ENCODE data around the gene REG4.

REG4 gene

GRCh38 chr1:119794876-119795240 lies 16.4 kb downstream of the REG4 start:
- no peaks in the 10 kb centered on the region for H3K36me3 ChIP-seq (ENCODE audit: control insufficient read depth in 1 of 2, insufficient read depth in 2 of 2, low read depth in 1 of 2, low read length in 2 of 2)
- no peaks in the 10 kb centered on the region for H3K27me3 ChIP-seq (ENCODE audit: control insufficient read depth in 1 of 2, insufficient read depth in 1 of 2, low read length in 2 of 2)
- H2BK120ac ChIP-seq (ENCODE audit: low read depth, low read length), result no peak overlapping the region
- no peak overlapping the region for H2BK15ac ChIP-seq (ENCODE audit: low read depth, poor library complexity, severe bottlenecking)
- no peaks in the 10 kb centered on the region for H3K9me3 ChIP-seq (ENCODE audit: control insufficient read depth, low read length)
- H3K9ac ChIP-seq (ENCODE audit: low read length), result no peak overlapping the region
- no peaks in the 10 kb centered on the region for H3K79me1 ChIP-seq (replicated peaks; ENCODE audit: low read length, poor library complexity, severe bottlenecking)
- H2AFZ ChIP-seq (ENCODE audit: low read depth, low read length), result no peak overlapping the region
- no peak overlapping the region for H4K8ac ChIP-seq (ENCODE audit: low read length)
- H3K4me1 ChIP-seq (ENCODE audit: control insufficient read depth, insufficient read depth, low read depth, low read length), result no peaks in the 10 kb centered on the region
- no peak overlapping the region for H2BK5ac ChIP-seq (ENCODE audit: low read depth, low read length, poor library complexity, severe bottlenecking)
- peak; percentile 88 for DNase-seq
- H3K23ac ChIP-seq (ENCODE audit: low read length in 2 of 2), result no peak overlapping the region
- H2BK12ac ChIP-seq (ENCODE audit: low read length in 2 of 2), result no peak overlapping the region
- H3K14ac ChIP-seq (ENCODE audit: low read length in 2 of 2), result no peak overlapping the region
- H4K91ac ChIP-seq (ENCODE audit: low read length), result no peak overlapping the region
- 16% methylated on average over 3 of the region's 3 CpGs for WGBS
- no peak overlapping the region for H2AK5ac ChIP-seq (ENCODE audit: low read length, severe bottlenecking)
- H3K27ac ChIP-seq (ENCODE audit: low read length, poor library complexity, severe bottlenecking), result no peak overlapping the region
- no peak overlapping the region for H3K4me3 ChIP-seq (ENCODE audit: insufficient read depth in 1 of 2, low read depth in 1 of 2, low read length in 2 of 2)
- H3K4ac ChIP-seq (ENCODE audit: low read depth in 1 of 2, low read length in 2 of 2), result no peak overlapping the region
- H3K18ac ChIP-seq (ENCODE audit: low read depth in 1 of 2, low read length in 2 of 2), result no peak overlapping the region
- H3K4me2 ChIP-seq (ENCODE audit: low read length, poor library complexity, severe bottlenecking), result no peak overlapping the region

DNA sequence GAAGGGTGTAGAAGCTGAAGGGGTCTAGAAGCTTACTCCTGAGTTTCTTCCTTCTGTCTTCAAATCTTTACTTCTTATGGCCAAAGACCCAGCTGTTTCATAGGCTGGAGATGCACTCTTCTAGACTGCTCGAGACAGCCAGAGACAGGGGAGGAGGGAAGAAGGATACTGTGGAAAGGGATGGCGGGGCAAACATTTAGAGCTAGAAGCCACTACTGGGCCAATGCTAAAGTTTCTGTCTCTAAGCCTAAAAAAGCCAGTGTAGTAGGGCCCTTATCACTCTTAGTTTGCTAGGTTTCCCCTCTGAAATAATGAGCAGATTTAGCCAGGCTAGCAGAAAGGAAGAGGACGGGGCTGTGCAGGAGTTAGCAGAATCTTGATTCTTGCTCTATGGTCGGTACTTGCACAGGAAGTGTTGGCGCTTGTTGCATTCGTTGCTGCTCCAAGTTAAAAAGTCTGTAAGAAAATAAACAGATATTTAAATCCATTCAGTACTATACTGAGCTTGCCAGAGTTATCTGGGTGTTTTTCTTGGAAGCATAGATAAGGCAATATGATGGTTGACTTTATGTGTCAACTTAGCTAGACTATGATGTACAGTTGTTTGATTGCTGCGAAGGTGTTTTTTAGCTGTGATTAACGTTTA lies 16.9 kb downstream of the REG4 start:
- H3K9me3 ChIP-seq (ENCODE audit: control insufficient read depth, low read length), result no peaks in the 10 kb centered on the region
- H4K8ac ChIP-seq (ENCODE audit: low read length), result no peak overlapping the region
- 76% methylated on average over 5 of the region's 8 CpGs for WGBS
- H3K23ac ChIP-seq (ENCODE audit: low read length in 2 of 2), result no peak overlapping the region
- no peaks in the 10 kb centered on the region for H3K4me1 ChIP-seq (ENCODE audit: control insufficient read depth, insufficient read depth, low read depth, low read length)
- no peak overlapping the region for H2AK5ac ChIP-seq (ENCODE audit: low read length, severe bottlenecking)
- no peak overlapping the region for H2AFZ ChIP-seq (ENCODE audit: low read depth, low read length)
- H3K27me3 ChIP-seq (ENCODE audit: control insufficient read depth in 1 of 2, insufficient read depth in 1 of 2, low read length in 2 of 2), result no peaks in the 10 kb centered on the region
- H3K4ac ChIP-seq (ENCODE audit: low read depth in 1 of 2, low read length in 2 of 2), result no peak overlapping the region
- no peak overlapping the region for H2BK15ac ChIP-seq (ENCODE audit: low read depth, poor library complexity, severe bottlenecking)
- H3K27ac ChIP-seq (ENCODE audit: low read length, poor library complexity, severe bottlenecking), result no peak overlapping the region
- no peak overlapping the region for H2BK120ac ChIP-seq (ENCODE audit: low read depth, low read length)
- DNase-seq, result no peak
- peak overlapping the region in 1 of 2 experiments; percentile 46 for H3K18ac ChIP-seq (ENCODE audit: low read depth in 1 of 2, low read length in 2 of 2)
- no peak overlapping the region for H3K9ac ChIP-seq (ENCODE audit: low read length)
- no peaks in the 10 kb centered on the region for H3K36me3 ChIP-seq (ENCODE audit: control insufficient read depth in 1 of 2, insufficient read depth in 2 of 2, low read depth in 1 of 2, low read length in 2 of 2)
- no peak overlapping the region for H3K4me3 ChIP-seq (ENCODE audit: insufficient read depth in 1 of 2, low read depth in 1 of 2, low read length in 2 of 2)
- no peak overlapping the region for H2BK12ac ChIP-seq (ENCODE audit: low read length in 2 of 2)
- no peak overlapping the region for H3K4me2 ChIP-seq (ENCODE audit: low read length, poor library complexity, severe bottlenecking)
- no peak overlapping the region for H3K14ac ChIP-seq (ENCODE audit: low read length in 2 of 2)
- no peak overlapping the region for H2BK5ac ChIP-seq (ENCODE audit: low read depth, low read length, poor library complexity, severe bottlenecking)
- no peak overlapping the region for H4K91ac ChIP-seq (ENCODE audit: low read length)
- no peaks in the 10 kb centered on the region for H3K79me1 ChIP-seq (replicated peaks; ENCODE audit: low read length, poor library complexity, severe bottlenecking)

DNA sequence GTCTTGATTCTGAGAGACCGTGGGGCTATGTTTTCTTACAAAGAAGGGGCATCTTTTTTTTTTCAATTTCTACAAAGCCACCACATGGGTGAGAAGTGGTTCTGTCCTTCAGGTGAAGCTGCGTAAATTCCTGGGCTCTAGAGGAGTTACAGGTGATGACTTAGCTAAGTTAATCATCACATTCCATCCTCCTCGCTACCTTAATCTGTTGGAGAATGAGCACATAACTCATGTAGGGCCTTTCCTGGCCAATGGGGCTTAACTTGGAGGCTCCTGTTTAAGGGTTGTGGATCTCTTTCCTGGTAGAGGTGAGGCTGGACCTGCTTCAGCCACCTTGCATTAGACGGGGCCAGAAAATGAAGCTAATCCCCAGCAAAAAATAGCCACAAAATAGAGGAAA lies 19.9 kb downstream of the REG4 start:
- no peak overlapping the region for H3K14ac ChIP-seq (ENCODE audit: low read length in 2 of 2)
- no peaks in the 10 kb centered on the region for H3K79me1 ChIP-seq (replicated peaks; ENCODE audit: low read length, poor library complexity, severe bottlenecking)
- no peaks in the 10 kb centered on the region for H3K4me1 ChIP-seq (ENCODE audit: control insufficient read depth, insufficient read depth, low read depth, low read length)
- H4K8ac ChIP-seq (ENCODE audit: low read length), result no peak overlapping the region
- no peaks in the 10 kb centered on the region for H3K9me3 ChIP-seq (ENCODE audit: control insufficient read depth, low read length)
- WGBS, result 72% methylated on average over 2 of the region's 4 CpGs
- no peak overlapping the region for H2AK5ac ChIP-seq (ENCODE audit: low read length, severe bottlenecking)
- no peak overlapping the region for H3K23ac ChIP-seq (ENCODE audit: low read length in 2 of 2)
- no peak overlapping the region for H2BK15ac ChIP-seq (ENCODE audit: low read depth, poor library complexity, severe bottlenecking)
- H4K91ac ChIP-seq (ENCODE audit: low read length), result peak overlapping the region; percentile 43
- no peak overlapping the region for H3K4me2 ChIP-seq (ENCODE audit: low read length, poor library complexity, severe bottlenecking)
- H2AFZ ChIP-seq (ENCODE audit: low read depth, low read length), result no peak overlapping the region
- peak overlapping the region in 1 of 2 experiments; percentile 9 for H3K18ac ChIP-seq (ENCODE audit: low read depth in 1 of 2, low read length in 2 of 2)
- H3K4me3 ChIP-seq (ENCODE audit: insufficient read depth in 1 of 2, low read depth in 1 of 2, low read length in 2 of 2), result no peak overlapping the region
- no peak overlapping the region for H3K27ac ChIP-seq (ENCODE audit: low read length, poor library complexity, severe bottlenecking)
- no peak overlapping the region for H2BK5ac ChIP-seq (ENCODE audit: low read depth, low read length, poor library complexity, severe bottlenecking)
- DNase-seq, result no peak
- H3K9ac ChIP-seq (ENCODE audit: low read length), result no peak overlapping the region
- no peak overlapping the region for H2BK120ac ChIP-seq (ENCODE audit: low read depth, low read length)
- no peak overlapping the region for H3K4ac ChIP-seq (ENCODE audit: low read depth in 1 of 2, low read length in 2 of 2)
- H3K27me3 ChIP-seq (ENCODE audit: control insufficient read depth in 1 of 2, insufficient read depth in 1 of 2, low read length in 2 of 2), result no peaks in the 10 kb centered on the region
- H3K36me3 ChIP-seq (ENCODE audit: control insufficient read depth in 1 of 2, insufficient read depth in 2 of 2, low read depth in 1 of 2, low read length in 2 of 2), result no peaks in the 10 kb centered on the region
- H2BK12ac ChIP-seq (ENCODE audit: low read length in 2 of 2), result no peak overlapping the region

GRCh38 chr1:119790451-119791198 lies 20.6 kb downstream of the REG4 start:
- Histone ChIP-seq H3K27ac (ENCODE audit: low read length, poor library complexity, severe bottlenecking) (no peak overlapping the region), H3K23ac (ENCODE audit: low read length in 2 of 2) (no peak overlapping the region), H3K9me3 (ENCODE audit: control insufficient read depth, low read length) (no peaks in the 10 kb centered on the region), H2BK120ac (ENCODE audit: low read depth, low read length) (no peak overlapping the region), H2BK15ac (ENCODE audit: low read depth, poor library complexity, severe bottlenecking) (no peak overlapping the region), H3K4me3 (ENCODE audit: insufficient read depth in 1 of 2, low read depth in 1 of 2, low read length in 2 of 2) (no peak overlapping the region), H4K91ac (ENCODE audit: low read length) (no peak overlapping the region), H2AFZ (ENCODE audit: low read depth, low read length) (no peak overlapping the region), H3K4ac (ENCODE audit: low read depth in 1 of 2, low read length in 2 of 2) (no peak overlapping the region), H3K79me1 (replicated peaks; ENCODE audit: low read length, poor library complexity, severe bottlenecking) (no peaks in the 10 kb centered on the region), H3K4me1 (ENCODE audit: control insufficient read depth, insufficient read depth, low read depth, low read length) (no peaks in the 10 kb centered on the region), H3K36me3 (ENCODE audit: control insufficient read depth in 1 of 2, insufficient read depth in 2 of 2, low read depth in 1 of 2, low read length in 2 of 2) (no peaks in the 10 kb centered on the region), H2AK5ac (ENCODE audit: low read length, severe bottlenecking) (no peak overlapping the region), H3K14ac (ENCODE audit: low read length in 2 of 2) (no peak overlapping the region), H2BK5ac (ENCODE audit: low read depth, low read length, poor library complexity, severe bottlenecking) (no peak overlapping the region), H3K27me3 (ENCODE audit: control insufficient read depth in 1 of 2, insufficient read depth in 1 of 2, low read length in 2 of 2) (no peaks in the 10 kb centered on the region), H3K9ac (ENCODE audit: low read length) (no peak overlapping the region), H3K18ac (ENCODE audit: low read depth in 1 of 2, low read length in 2 of 2) (peak overlapping the region in 1 of 2 experiments; percentile 9), H3K4me2 (ENCODE audit: low read length, poor library complexity, severe bottlenecking) (no peak overlapping the region), H2BK12ac (ENCODE audit: low read length in 2 of 2) (no peak overlapping the region), H4K8ac (ENCODE audit: low read length) (no peak overlapping the region)
- DNase-seq, result no peak
- WGBS, result 45% methylated on average over 5 of the region's 9 CpGs
